Karpas-422 (cell line): ENCODE measurements around the gene TMEM135. TPM values are rescaled to one million over a fixed set of nuclear protein-coding genes. Genes with fewer than 3 reads are reported as not detected.

ENCODE experiments used
- DNase-seq: peaks from one replicate; pipeline ENCODE4 v3.0.0-alpha.2; 2015
- H2AFZ ChIP-seq: fragments of 200-600 bp; sonication (generic); 2 replicates; pipeline ENCODE4 v1.6.1; 2014; ENCODE audit warnings: antibody characterized with exemption, low read length, mixed read lengths
- H3K27ac ChIP-seq: fragments of 200-600 bp; sonication (generic); 2 replicates; pipeline ENCODE4 v1.5.1; 2014; ENCODE audit warnings: mild to moderate bottlenecking, low read length, moderate library complexity
- H3K27me3 ChIP-seq: fragments of 200-600 bp; sonication (generic); 2 replicates; pipeline ENCODE4 v1.6.1; 2014; ENCODE audit warnings: low read length, mixed read lengths
- H3K36me3 ChIP-seq: fragments of 200-600 bp; sonication (generic); 2 replicates; pipeline ENCODE4 v1.6.1; 2014; ENCODE audit warnings: low read length, mixed read lengths; ENCODE audit not compliant: insufficient read depth
- H3K4me1 ChIP-seq: fragments of 200-600 bp; sonication (generic); 2 replicates; pipeline ENCODE4 v1.6.1; 2014; ENCODE audit warnings: mild to moderate bottlenecking, low read length, mixed read lengths
- H3K4me2 ChIP-seq: fragments of 200-600 bp; sonication (generic); 2 replicates; pipeline ENCODE4 v1.6.1; 2014; ENCODE audit warnings: low read length, low read depth, mild to moderate bottlenecking; ENCODE audit not compliant: poor library complexity, severe bottlenecking
- H3K4me3 ChIP-seq: fragments of 200-600 bp; sonication (generic); 2 replicates; pipeline ENCODE4 v1.5.1; 2014; ENCODE audit warnings: mild to moderate bottlenecking, antibody characterized with exemption, low read length, mixed read lengths
- H3K79me2 ChIP-seq: fragments of 200-600 bp; sonication (generic); 2 replicates; pipeline ENCODE4 v1.6.1; 2014; ENCODE audit warnings: mild to moderate bottlenecking, low read length, mixed read lengths
- H3K9ac ChIP-seq: fragments of 200-600 bp; sonication (generic); 2 replicates; pipeline ENCODE4 v1.6.0; 2014; ENCODE audit warnings: low read length
- H3K9me2 ChIP-seq: fragments of 200-600 bp; sonication (generic), shearing (Covaris generic); replicated peaks from 2 replicates; pipeline ENCODE4 v1.6.0; 2014; ENCODE audit warnings: mild to moderate bottlenecking, low read length, moderate library complexity; ENCODE audit not compliant: insufficient read depth
- H3K9me3 ChIP-seq: fragments of 300-700, 200-600 bp; sonication (generic); 2 replicates; pipeline ENCODE4 v1.6.1; 2014; ENCODE audit warnings: low read length, mixed read lengths
- H4K20me1 ChIP-seq: fragments of 200-600 bp; sonication (generic); 2 replicates; pipeline ENCODE4 v1.6.1; 2014; ENCODE audit warnings: mild to moderate bottlenecking, antibody characterized with exemption, low read length, low read depth; ENCODE audit not compliant: insufficient read depth
- total RNA-seq: library from RNA; depleted of rRNA; stranded (reverse); fragments of >200 nt; shearing (Covaris generic); gene quantifications from 2 replicates; pipeline ENCODE4 v1.2.3, GENCODE V29; 2014; ENCODE audit warnings: low replicate concordance

TMEM135 gene
- total RNA-seq, 1 experiment from 2014 or later = 228 TPM

DNA sequence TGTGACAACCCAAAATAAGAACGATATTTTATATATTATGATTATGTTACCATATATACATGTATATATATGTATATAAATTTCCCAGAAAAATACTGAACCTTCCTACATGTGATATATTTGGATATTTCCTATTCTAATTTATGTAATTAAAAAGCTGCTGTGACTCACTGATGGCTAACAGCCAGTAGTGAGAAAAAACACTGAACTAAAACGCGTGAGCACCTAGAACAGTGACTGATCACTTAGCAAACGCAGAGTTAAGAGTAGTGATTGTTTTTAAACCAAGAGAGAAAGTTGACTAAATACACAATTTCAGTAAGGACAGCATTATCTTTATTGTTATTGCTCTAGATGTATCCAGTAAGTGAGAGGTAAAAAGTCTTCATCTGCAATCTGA is 213.8 kb downstream of the TMEM135 start:
- Histone ChIP-seq H2AFZ (no peak overlapping the region), H3K36me3 (no peaks in the 10 kb centered on the region)

DNA sequence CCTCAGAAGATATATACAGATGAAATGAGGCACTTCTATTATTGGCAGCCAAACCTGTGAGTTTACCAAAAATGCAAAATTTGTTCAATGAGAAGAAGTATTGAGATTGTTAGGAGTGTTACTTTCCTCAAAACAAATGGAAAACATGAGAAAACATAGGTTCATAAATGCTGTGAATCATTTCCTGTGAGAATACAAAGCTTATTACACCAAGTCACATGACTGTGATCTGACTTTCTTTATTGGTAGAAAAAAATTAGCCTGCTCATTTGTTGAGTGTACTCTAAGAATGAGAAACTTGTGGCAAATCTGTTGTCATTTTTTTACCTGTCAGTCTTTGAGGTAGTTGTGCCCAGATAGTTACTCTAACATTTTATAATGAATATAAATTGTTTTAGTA is 215.1 kb downstream of the TMEM135 start:
- no peak overlapping the region for H2AFZ ChIP-seq
- H3K27me3 ChIP-seq = no peaks in the 10 kb centered on the region
- H3K4me2 ChIP-seq = no peak overlapping the region
- no peaks in the 10 kb centered on the region for H3K9me2 ChIP-seq
- peaks cover 52% of the 10 kb centered on the region for H3K4me1 ChIP-seq
- H3K27ac ChIP-seq = no peak overlapping the region
- no peaks in the 10 kb centered on the region for H3K9me3 ChIP-seq
- no peaks in the 10 kb centered on the region for H3K36me3 ChIP-seq
- H3K9ac ChIP-seq = no peak overlapping the region
- DNase-seq = no peak
- peaks cover 81% of the 10 kb centered on the region for H3K79me2 ChIP-seq
- no peaks in the 10 kb centered on the region for H4K20me1 ChIP-seq
- H3K4me3 ChIP-seq = no peak overlapping the region

More for the DNA sequence above, 213.8 kb downstream of the TMEM135 start:
- peaks cover 41% of the 10 kb centered on the region for H3K4me1 ChIP-seq
- H3K27me3 ChIP-seq = no peaks in the 10 kb centered on the region
- no peak overlapping the region for H3K9ac ChIP-seq
- DNase-seq = no peak
- H3K9me3 ChIP-seq = no peaks in the 10 kb centered on the region
- peaks cover 69% of the 10 kb centered on the region for H3K79me2 ChIP-seq
- H3K9me2 ChIP-seq = no peaks in the 10 kb centered on the region
- H3K27ac ChIP-seq = no peak overlapping the region
- no peaks in the 10 kb centered on the region for H4K20me1 ChIP-seq
- H3K4me2 ChIP-seq = no peak overlapping the region
- H3K4me3 ChIP-seq = no peak overlapping the region

- H3K27me3 ChIP-seq = no peaks in the 10 kb centered on the region
- H2AFZ ChIP-seq = no peak overlapping the region
- H3K9ac ChIP-seq = no peak overlapping the region
- H3K27ac ChIP-seq = no peak overlapping the region
- H3K4me3 ChIP-seq = no peak overlapping the region
- no peak for DNase-seq
- peaks cover 75% of the 10 kb centered on the region for H3K79me2 ChIP-seq
- H3K9me2 ChIP-seq = no peaks in the 10 kb centered on the region
- H3K9me3 ChIP-seq = no peaks in the 10 kb centered on the region
- H3K4me1 ChIP-seq = peaks cover 51% of the 10 kb centered on the region
- H3K4me2 ChIP-seq = no peak overlapping the region
- no peaks in the 10 kb centered on the region for H3K36me3 ChIP-seq
- H4K20me1 ChIP-seq = no peaks in the 10 kb centered on the region
Observed at GRCh38 chr11:87254562-87254961, 216.8 kb downstream of the TMEM135 start.

GRCh38 chr11:87255589-87255988 is 217.9 kb downstream of the TMEM135 start:
- Histone ChIP-seq H3K79me2 (peaks cover 74% of the 10 kb centered on the region), H3K9me3 (no peaks in the 10 kb centered on the region), H3K4me1 (peaks cover 58% of the 10 kb centered on the region), H3K27me3 (no peaks in the 10 kb centered on the region), H3K9me2 (no peaks in the 10 kb centered on the region), H3K9ac (no peak overlapping the region), H4K20me1 (no peaks in the 10 kb centered on the region), H3K4me2 (no peak overlapping the region), H3K4me3 (no peak overlapping the region), H3K36me3 (no peaks in the 10 kb centered on the region), H2AFZ (no peak overlapping the region), H3K27ac (peak overlapping the region; percentile 10; the same call in 1 of the 2 replicates)
- DNase-seq = peak; percentile 82

DNA sequence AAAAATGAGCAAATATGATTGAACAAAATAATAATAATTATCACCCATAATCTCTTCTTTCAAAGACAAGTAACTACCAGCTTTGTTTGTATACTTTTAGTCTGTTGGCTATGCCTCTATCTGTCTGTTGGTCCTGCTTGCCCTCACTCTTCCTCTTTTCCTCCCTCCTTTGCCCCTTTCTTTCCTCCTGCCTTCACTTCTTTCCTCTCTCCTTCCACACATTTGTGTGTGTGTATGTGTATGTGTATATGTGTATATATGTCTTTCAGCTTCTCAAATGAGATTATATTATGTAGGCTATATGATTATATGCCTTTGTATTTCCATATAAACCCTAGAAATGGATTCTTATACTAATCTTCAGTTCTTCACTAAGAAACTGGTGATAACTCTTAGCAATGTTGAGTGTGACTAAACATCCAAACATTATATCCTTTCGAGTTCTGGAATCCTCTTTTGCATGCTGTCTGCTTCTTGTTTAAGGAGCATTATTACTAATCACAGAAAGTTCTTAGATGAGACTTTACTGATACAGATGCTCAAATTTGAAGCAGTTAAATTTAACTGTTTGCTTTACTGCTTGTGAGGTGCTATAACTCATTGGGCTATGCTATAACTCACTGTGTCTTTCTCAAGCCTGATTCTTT is 219.1 kb downstream of the TMEM135 start:
- Histone ChIP-seq H3K4me2 (no peak overlapping the region), H3K27me3 (no peaks in the 10 kb centered on the region), H3K4me1 (peaks cover 52% of the 10 kb centered on the region), H3K9ac (no peak overlapping the region), H3K9me3 (no peaks in the 10 kb centered on the region), H3K4me3 (no peak overlapping the region), H2AFZ (no peak overlapping the region), H3K27ac (0 out of 2 replicates have a peak overlapping the region, but pooled peaks have one; percentile 3), H3K36me3 (no peaks in the 10 kb centered on the region), H4K20me1 (no peaks in the 10 kb centered on the region), H3K9me2 (no peaks in the 10 kb centered on the region), H3K79me2 (peaks cover 73% of the 10 kb centered on the region)
- DNase-seq = no peak

GRCh38 chr11:87258171-87258833 is 220.6 kb downstream of the TMEM135 start:
- H3K4me2 ChIP-seq = no peak overlapping the region
- H3K27me3 ChIP-seq = no peaks in the 10 kb centered on the region
- no peak overlapping the region for H3K9ac ChIP-seq
- no peaks in the 10 kb centered on the region for H3K9me2 ChIP-seq
- DNase-seq = no peak
- H3K4me1 ChIP-seq = peaks cover 58% of the 10 kb centered on the region
- peaks cover 79% of the 10 kb centered on the region for H3K79me2 ChIP-seq
- H3K36me3 ChIP-seq = no peaks in the 10 kb centered on the region
- H3K9me3 ChIP-seq = no peaks in the 10 kb centered on the region
- H3K27ac ChIP-seq = peak overlapping the region; percentile 19; the same call in 1 of the 2 replicates
- no peaks in the 10 kb centered on the region for H4K20me1 ChIP-seq
- no peak overlapping the region for H3K4me3 ChIP-seq
- H2AFZ ChIP-seq = no peak overlapping the region

DNA sequence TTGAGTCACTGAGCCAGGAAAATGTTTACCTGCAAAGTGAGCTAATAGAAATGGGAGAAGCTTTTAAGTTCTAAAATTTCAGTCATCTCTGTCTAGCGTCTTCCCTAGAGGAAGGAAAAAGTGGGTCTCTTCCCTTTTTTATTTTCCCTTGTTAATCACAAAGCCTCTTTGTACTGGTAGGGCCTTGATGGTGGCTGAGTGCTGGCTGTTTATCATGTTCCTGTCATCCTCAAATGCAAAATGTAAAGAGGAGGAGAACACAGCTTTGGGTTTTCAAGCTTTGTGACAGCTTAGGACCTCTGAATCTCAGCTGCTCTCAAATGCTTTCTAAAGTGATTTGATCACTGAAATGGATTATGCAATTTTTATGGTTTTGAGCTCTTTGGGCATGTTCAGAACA is 222.0 kb downstream of the TMEM135 start:
- Histone ChIP-seq H3K4me3 (no peak overlapping the region), H3K4me2 (peak overlapping the region; percentile 6), H3K4me1 (peaks cover 61% of the 10 kb centered on the region), H3K9me2 (no peaks in the 10 kb centered on the region), H3K9ac (no peak overlapping the region), H4K20me1 (no peaks in the 10 kb centered on the region), H3K79me2 (peaks cover 79% of the 10 kb centered on the region), H3K9me3 (no peaks in the 10 kb centered on the region), H2AFZ (no peak overlapping the region), H3K27me3 (no peaks in the 10 kb centered on the region), H3K27ac (peak overlapping the region; percentile 25), H3K36me3 (no peaks in the 10 kb centered on the region)
- DNase-seq = peak; percentile 75

DNA sequence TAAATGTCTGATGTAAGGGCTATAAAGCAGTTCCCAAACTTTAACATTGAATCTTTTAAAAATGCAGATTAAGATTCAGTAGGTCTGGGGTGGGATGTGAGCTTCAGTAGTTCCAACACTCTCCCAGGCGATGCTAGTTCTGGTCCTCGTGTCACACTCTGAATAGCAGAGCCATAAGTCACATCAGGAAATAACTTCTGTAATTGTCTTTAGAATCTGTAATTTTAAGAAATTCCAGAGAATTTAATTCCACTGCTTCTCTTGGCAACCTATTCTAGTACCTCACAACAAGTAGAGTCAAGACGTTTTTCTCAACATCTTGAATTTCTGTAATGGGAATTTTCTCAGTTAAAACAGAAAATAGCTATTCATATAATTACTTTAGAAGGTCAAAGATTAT is 223.1 kb downstream of the TMEM135 start:
- Histone ChIP-seq H3K27me3 (no peaks in the 10 kb centered on the region), H3K4me3 (no peak overlapping the region), H2AFZ (no peak overlapping the region), H3K9ac (no peak overlapping the region), H3K9me3 (no peaks in the 10 kb centered on the region), H4K20me1 (no peaks in the 10 kb centered on the region), H3K4me2 (no peak overlapping the region), H3K9me2 (no peaks in the 10 kb centered on the region), H3K79me2 (peaks cover 81% of the 10 kb centered on the region), H3K36me3 (no peaks in the 10 kb centered on the region; the same call in 1 of the 2 replicates), H3K27ac (peak overlapping the region; percentile 25; the same call in 1 of the 2 replicates), H3K4me1 (peaks cover 51% of the 10 kb centered on the region)
- no peak for DNase-seq
